PC-9 (cell line): ENCODE measurements around the gene MOBP. TPM values are rescaled to one million over a fixed set of nuclear protein-coding genes. Genes with fewer than 3 reads are reported as not detected.

Experiments used
- BruUV-seq: library from RNA; stranded (reverse); fragments of 400-500 nt; replicated peaks from 2 replicates; lab custom pipeline; 2021; lab: Mats Ljungman, UMichigan
- CTCF ChIA-PET: fragments of 300-600 bp; sonication (Branson Sonifier 250); formaldehyde crosslinking; loops from one replicate; lab custom pipeline; 2022; ENCODE audit warnings: antibody characterized with exemption; lab: Charles Lee
- POLR2A ChIA-PET: fragments of 300-600 bp; sonication (Branson Sonifier 250); formaldehyde crosslinking; loops from one replicate; lab custom pipeline; 2022; ENCODE audit warnings: antibody characterized with exemption; ENCODE audit not compliant: unreplicated experiment; lab: Charles Lee
- DNase-seq, 2 experiments: peaks; one replicate each; pipeline versions ENCODE4 v3.0.0 to v3.0.0-alpha.2; 2015 to 2022; ENCODE audit warnings: mixed read lengths in 1 of 2
- H2AFZ ChIP-seq: fragments of 200-600 bp; sonication (generic); 2 replicates; pipeline ENCODE4 v1.8.1; 2017; ENCODE audit warnings: antibody characterized with exemption
- H3F3A ChIP-seq: fragments of 200-600 bp; sonication (generic); 2 replicates; pipeline ENCODE4 v1.8.1; 2017; ENCODE audit warnings: antibody characterized with exemption, mild to moderate bottlenecking, low read depth; ENCODE audit not compliant: insufficient read depth
- H3K27ac ChIP-seq: fragments of 200-600 bp; sonication (generic); 2 replicates; pipeline ENCODE4 v1.6.1; 2016; ENCODE audit warnings: mixed run types
- H3K27me3 ChIP-seq: fragments of 200-600 bp; sonication (generic); 2 replicates; pipeline ENCODE4 v1.6.1; 2016; ENCODE audit warnings: low read depth, mixed run types; ENCODE audit not compliant: insufficient read depth
- H3K36me3 ChIP-seq: fragments of 200-600 bp; sonication (generic); 2 replicates; pipeline ENCODE4 v1.6.1; 2016; ENCODE audit warnings: low read depth, mixed run types
- H3K4me1 ChIP-seq: fragments of 200-600 bp; sonication (generic); replicated peaks from 2 replicates; pipeline ENCODE4 v1.6.1; 2016; ENCODE audit warnings: mixed run types; ENCODE audit not compliant: insufficient read depth
- H3K4me2 ChIP-seq: fragments of 200-600 bp; sonication (generic); 2 replicates; pipeline ENCODE4 v1.6.1; 2017; ENCODE audit warnings: mixed run types
- H3K4me3 ChIP-seq: fragments of 200-600 bp; sonication (generic); 2 replicates; pipeline ENCODE4 v1.6.1; 2016; ENCODE audit warnings: mixed run types
- H3K79me2 ChIP-seq: fragments of 200-600 bp; sonication (generic); 2 replicates; pipeline ENCODE4 v1.6.1; 2017; ENCODE audit warnings: low read depth, mixed run types
- H3K9me2 ChIP-seq: fragments of 200-600 bp; sonication (generic); 2 replicates; pipeline ENCODE4 v1.8.1; 2017; ENCODE audit warnings: mild to moderate bottlenecking; ENCODE audit not compliant: insufficient read depth
- H3K9me3 ChIP-seq: fragments of 200-600 bp; sonication (generic); 2 replicates; pipeline ENCODE4 v1.8.1; 2016; ENCODE audit warnings: low read depth; ENCODE audit not compliant: insufficient read depth
- H4K20me1 ChIP-seq: fragments of 200-600 bp; sonication (generic); 2 replicates; pipeline ENCODE4 v1.8.1; 2017; ENCODE audit not compliant: insufficient read depth
- CTCF ChIP-seq: fragments of 200-600 bp; sonication (generic); conservative IDR thresholded peaks from 2 replicates; pipeline ENCODE4 v1.6.1; 2017; ENCODE audit warnings: mixed run types, antibody characterized with exemption, mild to moderate bottlenecking, moderate library complexity
- EZH2 ChIP-seq: fragments of 200-600 bp; sonication (generic); IDR thresholded peaks from 2 replicates; pipeline ENCODE4 v1.8.0; 2017; ENCODE audit warnings: antibody characterized with exemption, low read depth
- intact Hi-C: fragments of 100-400 bp; cut with micrococcal nuclease; formaldehyde crosslinking; loops from one replicate; pipeline ENCODE4 v1.10.0; 2022; ENCODE audit not compliant: unreplicated experiment
- total RNA-seq: library from RNA; stranded (reverse); gene quantifications from 2 replicates; pipeline ENCODE4 v1.2.3, GENCODE V29; 2021

Gene MOBP
- total RNA-seq, 1 experiment from 2014 or later, result not detected

- Histone ChIP-seq H3K4me2 (no peak overlapping the region), H3K9me3 (no peaks in the 10 kb centered on the region), H3K4me1 (no peaks in the 10 kb centered on the region), H3K36me3 (no peaks in the 10 kb centered on the region), H3K4me3 (no peak overlapping the region), H3K27me3 (no peaks in the 10 kb centered on the region; the same call in 1 of the 2 replicates), H2AFZ (no peak overlapping the region), H3F3A (no peaks in the 10 kb centered on the region), H3K9me2 (no peaks in the 10 kb centered on the region), H3K79me2 (no peaks in the 10 kb centered on the region), H3K27ac (no peak overlapping the region), H4K20me1 (no peaks in the 10 kb centered on the region)
- POLR2A ChIA-PET, result no interaction called here
- intact Hi-C loops, result no loop called here
- TF ChIP-seq CTCF, result no peak
- no peak for TF ChIP-seq EZH2
- BruUV-seq, result no TSS peak
- DNase-seq, result no peak
- CTCF ChIA-PET, result no interaction called here
Observed at GRCh38 chr3:39427506-39427905, 40.0 kb upstream of the MOBP start.

GRCh38 chr3:39428745-39429201 is 38.7 kb upstream of the MOBP start:
- H3K9me3 ChIP-seq, result no peaks in the 10 kb centered on the region
- intact Hi-C loops, result no loop called here
- TF ChIP-seq CTCF (no peak), EZH2 (no peak)
- H4K20me1 ChIP-seq, result no peaks in the 10 kb centered on the region
- H3K36me3 ChIP-seq, result no peaks in the 10 kb centered on the region
- no peaks in the 10 kb centered on the region for H3K79me2 ChIP-seq
- H3K27me3 ChIP-seq, result no peaks in the 10 kb centered on the region; the same call in 1 of the 2 replicates
- ChIA-PET CTCF (no interaction called here), POLR2A (no interaction called here)
- DNase-seq, result no peak
- no TSS peak for BruUV-seq
- no peaks in the 10 kb centered on the region for H3K9me2 ChIP-seq
- H2AFZ ChIP-seq, result no peak overlapping the region
- no peaks in the 10 kb centered on the region for H3K4me1 ChIP-seq
- no peak overlapping the region for H3K4me2 ChIP-seq
- H3F3A ChIP-seq, result no peaks in the 10 kb centered on the region
- no peak overlapping the region for H3K27ac ChIP-seq
- H3K4me3 ChIP-seq, result no peak overlapping the region

GRCh38 chr3:39429466-39429865 is 38.0 kb upstream of the MOBP start:
- no peak overlapping the region for H3K4me2 ChIP-seq
- TF ChIP-seq CTCF (no peak), EZH2 (no peak)
- intact Hi-C loops, result no loop called here
- ChIA-PET CTCF (no interaction called here), POLR2A (no interaction called here)
- H3K4me3 ChIP-seq, result no peak overlapping the region
- no peaks in the 10 kb centered on the region for H3K4me1 ChIP-seq
- no peaks in the 10 kb centered on the region; the same call in 1 of the 2 replicates for H3K27me3 ChIP-seq
- H3K9me2 ChIP-seq, result no peaks in the 10 kb centered on the region
- H3K36me3 ChIP-seq, result no peaks in the 10 kb centered on the region
- no peaks in the 10 kb centered on the region for H3K79me2 ChIP-seq
- H4K20me1 ChIP-seq, result no peaks in the 10 kb centered on the region
- no peaks in the 10 kb centered on the region for H3K9me3 ChIP-seq
- H3K27ac ChIP-seq, result no peak overlapping the region
- no peak overlapping the region for H2AFZ ChIP-seq
- no peaks in the 10 kb centered on the region for H3F3A ChIP-seq
- DNase-seq, result no peak
- no TSS peak for BruUV-seq
